Effector memory CD8-positive, alpha-beta T cell (primary cell): Measurements from ENCODE around the gene RAB30.
A peak's percentile ranks its signal among the peaks of the same experiment; 100 is the strongest.

Experiments used
- ATAC-seq: fragments of 150-1000 bp; cut with Tn5 transposase; replicated peaks from 2 replicates; pipeline ENCODE4 v1.10.0; 2021; ENCODE audit warnings: mild to moderate bottlenecking, moderate library complexity
- DNase-seq, 3 experiments: peaks; one replicate each; pipeline ENCODE4 v3.0.0; 2021
- H3K27ac Mint-ChIP-seq, 2 donors: one replicate each; pipeline ENCODE4 v1.8.0; 2022; ENCODE audit warnings: mild to moderate bottlenecking in 2 of 2, mixed read lengths in 2 of 2, moderate library complexity in 2 of 2
- H3K27me3 Mint-ChIP-seq, 2 donors: one replicate each; pipeline ENCODE4 v1.8.0; 2022; ENCODE audit warnings: mixed read lengths in 2 of 2
- H3K36me3 Mint-ChIP-seq: one replicate; pipeline ENCODE4 v1.8.0; 2022; ENCODE audit warnings: mild to moderate bottlenecking, moderate library complexity, mixed read lengths; ENCODE audit not compliant: insufficient read depth
- H3K4me1 Mint-ChIP-seq, 2 donors: one replicate each; pipeline ENCODE4 v1.8.0; 2022; ENCODE audit warnings: low read depth in 2 of 2, mixed read lengths in 2 of 2
- H3K4me3 Mint-ChIP-seq, 2 donors: one replicate each; pipeline ENCODE4 v1.8.0; 2022; ENCODE audit warnings: mild to moderate bottlenecking in 2 of 2, mixed read lengths in 2 of 2, moderate library complexity in 2 of 2
- H3K9me3 Mint-ChIP-seq, 2 donors: one replicate each; pipeline ENCODE4 v1.8.0; 2022; ENCODE audit warnings: mixed read lengths in 2 of 2

Gene RAB30

DNA sequence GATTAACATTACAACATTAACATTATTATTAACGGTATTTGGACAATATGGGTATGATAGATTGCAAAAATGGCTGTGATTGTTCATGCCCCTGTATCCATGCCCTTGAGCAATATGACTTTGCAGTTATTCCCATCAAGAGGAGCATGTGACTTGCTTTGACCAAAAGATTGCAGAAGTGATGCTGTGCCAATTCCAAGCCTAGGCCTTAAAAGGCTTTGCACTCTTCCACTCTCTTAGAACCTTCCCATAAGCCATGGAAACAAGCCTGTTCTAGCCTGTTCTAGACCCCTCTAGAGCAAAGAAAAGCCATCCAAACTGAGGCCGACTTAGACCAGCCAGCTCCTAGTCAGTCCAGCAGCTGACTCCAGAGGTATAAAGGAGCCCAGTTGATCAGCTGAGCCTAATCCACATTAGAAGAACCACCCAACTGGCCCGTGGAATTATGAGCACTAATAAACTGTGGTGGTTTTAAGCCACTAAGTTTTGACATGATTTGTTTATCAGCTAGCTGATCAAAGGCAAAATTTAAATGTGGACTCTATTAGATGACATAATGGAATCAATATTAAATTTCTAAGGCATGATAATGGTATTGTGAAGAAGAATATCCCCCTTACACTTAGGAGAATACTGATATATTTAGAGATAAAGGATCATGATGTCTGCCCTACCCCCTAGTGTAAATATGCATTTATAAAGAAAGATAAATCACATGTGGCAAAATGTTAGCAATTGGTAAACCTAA lies 28.6 kb downstream of the RAB30 start:
- DNase-seq: no peak
- no peaks in the 10 kb centered on the region for H3K9me3 Mint-ChIP-seq
- H3K27ac Mint-ChIP-seq: no peak overlapping the region
- no peak for ATAC-seq
- H3K4me3 Mint-ChIP-seq: no peak overlapping the region
- H3K27me3 Mint-ChIP-seq: no peaks in the 10 kb centered on the region
- peaks cover 3% of the 10 kb centered on the region for H3K36me3 Mint-ChIP-seq
- H3K4me1 Mint-ChIP-seq: peaks cover 13 to 24% of the 10 kb centered on the region in 2 donors

DNA sequence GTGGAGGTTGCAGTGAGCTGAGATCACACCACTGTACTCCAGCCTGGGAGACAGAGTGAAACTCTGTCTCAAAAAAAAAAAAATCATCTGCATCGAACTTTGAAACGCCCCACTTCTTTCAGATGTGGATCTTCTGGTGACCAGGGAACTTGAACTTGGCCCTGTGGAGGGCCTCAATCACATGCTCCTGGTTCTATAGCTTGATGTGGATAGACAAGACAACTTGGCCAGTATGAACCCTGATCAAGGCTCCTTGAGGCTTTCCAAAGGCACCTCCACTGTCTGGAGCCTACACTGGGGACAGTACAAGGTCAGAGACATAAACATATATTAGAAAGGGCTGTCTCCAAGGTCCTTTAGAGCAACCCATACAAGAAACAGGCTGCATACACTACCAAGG lies 30.6 kb downstream of the RAB30 start:
- ATAC-seq: no peak
- Mint-ChIP-seq H3K36me3 (no peaks in the 10 kb centered on the region), H3K27ac (peak overlapping the region in 1 of 2 donors; percentile 20), H3K9me3 (no peaks in the 10 kb centered on the region), H3K27me3 (no peaks in the 10 kb centered on the region), H3K4me3 (no peak overlapping the region), H3K4me1 (peaks cover 15 to 25% of the 10 kb centered on the region in 2 donors)
- DNase-seq: no peak

DNA sequence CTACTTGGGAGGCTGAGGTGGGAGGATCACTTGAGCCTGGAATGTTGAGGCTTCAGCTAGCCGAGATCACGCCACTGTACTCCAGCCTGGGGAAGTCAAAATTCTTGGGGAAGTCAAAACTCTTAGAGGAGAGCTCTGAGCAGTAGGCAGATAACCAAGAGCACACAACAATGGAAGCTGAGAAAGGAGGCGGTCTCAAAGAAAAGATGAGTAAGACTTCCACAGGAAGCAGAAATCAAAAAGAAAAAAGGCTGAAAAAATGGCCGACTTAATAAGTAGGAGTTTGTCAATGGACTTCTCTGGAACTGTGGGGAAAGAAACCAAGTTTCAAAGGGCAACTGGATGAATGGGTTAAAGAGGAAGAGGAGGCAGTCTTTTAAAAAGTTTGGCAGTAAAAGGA lies 32.1 kb downstream of the RAB30 start:
- Mint-ChIP-seq H3K9me3 (no peaks in the 10 kb centered on the region), H3K27ac (no peak overlapping the region), H3K4me3 (no peak overlapping the region)

DNA sequence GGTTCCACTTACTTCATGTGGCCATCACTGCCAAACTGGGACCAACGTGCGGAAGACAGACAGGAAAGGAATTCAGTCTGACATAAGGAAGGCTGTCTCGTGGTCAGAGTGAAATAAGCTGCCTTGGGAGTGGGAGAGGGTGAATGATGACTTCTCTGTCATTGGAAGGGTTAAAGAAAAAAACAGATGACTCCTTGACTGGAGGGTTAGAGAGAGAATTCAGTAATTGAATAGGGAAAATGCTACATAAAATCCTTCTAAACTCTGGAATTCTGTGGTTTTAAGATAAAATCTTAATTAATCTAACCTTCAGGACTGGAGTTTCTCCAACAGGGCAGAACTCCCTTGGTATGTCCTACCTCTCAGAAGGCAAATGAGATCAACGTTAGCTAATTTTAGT lies 33.8 kb downstream of the RAB30 start:
- H3K27ac Mint-ChIP-seq: no peak overlapping the region
- DNase-seq: no peak
- no peak overlapping the region for H3K4me3 Mint-ChIP-seq
- H3K27me3 Mint-ChIP-seq: no peaks in the 10 kb centered on the region
- H3K9me3 Mint-ChIP-seq: no peaks in the 10 kb centered on the region
- H3K4me1 Mint-ChIP-seq: peaks cover 9 to 10% of the 10 kb centered on the region in 2 donors
- no peak for ATAC-seq
- H3K36me3 Mint-ChIP-seq: no peaks in the 10 kb centered on the region

More for the DNA sequence above, 32.1 kb downstream of the RAB30 start:
- Mint-ChIP-seq H3K4me1 (peaks cover 12 to 13% of the 10 kb centered on the region in 2 donors), H3K27me3 (no peaks in the 10 kb centered on the region), H3K36me3 (no peaks in the 10 kb centered on the region)
- ATAC-seq (no peak), DNase-seq (no peak)

DNA sequence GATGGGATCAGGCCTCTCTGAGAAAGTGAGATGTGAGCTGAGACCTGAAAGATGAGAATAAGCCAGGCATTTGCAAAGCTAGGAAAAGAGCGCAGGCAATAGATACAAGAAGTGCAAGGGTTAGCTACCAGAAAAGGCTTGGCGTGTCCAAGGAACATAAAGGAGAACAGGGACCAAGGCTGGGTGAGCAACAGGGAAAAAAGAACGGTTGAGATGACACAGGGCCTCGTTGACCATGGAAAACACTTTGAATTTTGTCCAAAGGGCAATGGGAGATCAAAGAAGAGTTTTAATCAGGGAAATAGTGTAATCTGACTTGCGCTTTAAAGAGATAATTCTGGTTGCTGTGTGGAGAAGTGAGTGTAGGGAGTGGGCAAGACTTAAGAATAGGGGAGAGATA lies 35.0 kb downstream of the RAB30 start:
- Mint-ChIP-seq H3K4me1 (peaks cover 9 to 10% of the 10 kb centered on the region in 2 donors), H3K27me3 (no peaks in the 10 kb centered on the region), H3K27ac (no peak overlapping the region), H3K9me3 (no peaks in the 10 kb centered on the region), H3K36me3 (no peaks in the 10 kb centered on the region), H3K4me3 (no peak overlapping the region)
- DNase-seq (no peak), ATAC-seq (no peak)

DNA sequence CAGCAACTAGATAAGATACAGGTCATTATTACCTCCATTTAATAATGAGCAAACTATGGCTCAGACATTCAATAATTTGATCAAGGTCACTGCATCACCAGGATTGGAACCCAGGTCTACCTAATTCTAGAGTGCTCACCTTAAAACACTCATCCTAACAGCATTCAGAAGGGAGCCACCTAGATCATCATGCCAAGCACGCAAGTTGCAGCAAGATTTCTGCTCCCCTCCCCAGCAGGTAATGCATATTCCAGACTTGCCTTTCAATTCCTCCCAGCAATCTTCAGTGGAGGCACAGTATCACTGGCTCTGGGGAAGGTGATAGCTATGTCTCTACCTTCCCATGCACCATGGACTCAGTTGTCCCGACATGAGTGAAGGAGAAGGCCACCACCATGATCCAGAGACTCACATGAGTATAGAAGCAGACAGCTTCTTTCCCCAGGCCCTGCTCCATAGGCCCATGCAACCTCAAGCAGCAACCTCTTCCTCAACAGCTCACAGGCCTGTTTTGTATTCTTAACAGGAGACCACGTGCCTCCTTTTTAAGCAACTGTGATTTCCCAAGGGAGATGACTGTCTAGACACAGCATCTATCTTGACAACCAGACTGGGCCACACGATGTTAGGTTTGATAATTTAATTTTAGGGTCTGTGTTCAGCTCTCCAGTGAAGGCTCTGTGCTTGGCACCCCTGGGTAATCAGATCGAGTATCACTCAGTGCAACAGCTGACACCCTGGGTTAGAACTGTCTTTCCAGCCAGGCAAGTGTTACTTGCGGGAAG lies 36.4 kb downstream of the RAB30 start:
- DNase-seq (no peak), ATAC-seq (peak; percentile 17)
- H3K4me1 Mint-ChIP-seq: peaks cover 9 to 10% of the 10 kb centered on the region in 2 donors
- H3K9me3 Mint-ChIP-seq: no peaks in the 10 kb centered on the region
- no peaks in the 10 kb centered on the region for H3K36me3 Mint-ChIP-seq
- H3K4me3 Mint-ChIP-seq: no peak overlapping the region
- H3K27me3 Mint-ChIP-seq: no peaks in the 10 kb centered on the region
- H3K27ac Mint-ChIP-seq: peak overlapping the region in 1 of 2 donors; percentile 72

DNA sequence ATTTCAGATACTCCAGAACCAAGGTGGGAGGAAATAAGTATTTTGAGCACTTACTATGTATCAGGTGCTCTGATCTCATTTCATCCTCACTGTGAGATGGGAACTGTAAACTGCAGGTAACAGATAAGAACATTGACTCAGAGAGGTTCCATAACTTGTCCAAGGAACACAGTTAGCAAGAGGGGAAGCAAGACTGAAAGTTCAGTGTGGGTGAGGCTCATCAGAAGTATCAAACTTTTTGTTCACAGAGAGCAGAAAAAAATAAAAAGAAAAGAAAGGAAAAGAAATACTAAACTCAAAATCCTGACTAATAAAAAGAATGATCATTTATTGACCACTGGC lies 37.1 kb downstream of the RAB30 start:
- Mint-ChIP-seq H3K4me3 (no peak overlapping the region), H3K9me3 (no peaks in the 10 kb centered on the region), H3K36me3 (no peaks in the 10 kb centered on the region), H3K27me3 (no peaks in the 10 kb centered on the region), H3K27ac (peak overlapping the region in 1 of 2 donors; percentile 72), H3K4me1 (peaks cover 7 to 9% of the 10 kb centered on the region in 2 donors)
- no peak for DNase-seq
- no peak for ATAC-seq

DNA sequence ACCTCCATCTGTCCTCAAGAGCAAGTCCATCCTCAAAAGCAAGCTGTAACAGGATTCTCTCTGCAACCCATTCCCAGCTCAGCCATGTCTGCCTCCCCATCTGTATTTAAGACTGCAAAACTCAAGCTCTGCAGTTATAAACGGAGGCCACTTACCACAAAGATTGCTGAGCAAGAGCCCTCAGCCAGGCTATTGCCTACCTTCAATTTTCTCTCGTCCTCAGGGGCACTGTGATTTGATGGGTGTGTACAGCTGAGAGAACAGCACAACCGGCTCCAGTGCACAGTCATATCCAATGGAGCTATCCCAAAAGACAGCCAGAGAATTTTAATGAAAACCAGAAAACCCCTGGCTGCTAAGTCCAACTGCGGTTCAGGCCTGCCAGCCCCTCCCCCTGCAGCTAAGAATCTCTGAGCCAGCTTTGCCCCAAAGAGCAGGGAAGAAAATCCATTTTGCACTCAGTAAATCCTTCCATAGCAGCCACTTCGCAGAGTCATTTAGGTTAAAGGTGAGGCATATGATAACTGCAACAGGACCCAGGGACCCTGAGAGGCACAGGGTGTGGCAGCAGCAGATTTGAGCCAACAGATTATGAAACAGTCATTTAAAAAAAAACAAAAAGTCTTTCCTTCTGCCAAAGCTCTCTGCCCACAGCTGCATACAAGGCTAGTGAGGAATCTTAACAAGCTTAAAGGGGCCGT lies 37.6 kb downstream of the RAB30 start:
- ATAC-seq (no peak), DNase-seq (no peak)
- Mint-ChIP-seq H3K4me3 (no peak overlapping the region), H3K27ac (peak overlapping the region in 1 of 2 donors; percentile 72), H3K9me3 (no peaks in the 10 kb centered on the region), H3K36me3 (no peaks in the 10 kb centered on the region), H3K4me1 (peaks cover 5 to 8% of the 10 kb centered on the region in 2 donors), H3K27me3 (no peaks in the 10 kb centered on the region)

DNA sequence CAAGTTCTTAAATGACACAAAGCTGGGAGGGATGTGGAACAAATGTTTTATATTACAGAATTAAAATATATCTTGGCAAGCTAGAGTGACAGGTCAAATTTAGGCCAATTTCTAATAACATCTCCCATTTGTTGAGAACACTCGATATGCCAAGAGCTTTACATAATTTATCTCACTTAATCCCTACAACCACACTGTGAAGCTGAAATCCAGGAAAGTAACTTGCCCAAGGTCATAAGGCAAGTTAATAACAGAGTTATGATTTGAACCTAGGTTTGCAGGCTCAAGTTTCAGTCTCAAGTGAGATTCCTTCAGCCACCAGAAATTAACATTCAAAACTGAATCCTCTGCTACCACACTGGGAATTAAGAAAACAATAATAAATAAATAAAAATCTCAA lies 38.3 kb downstream of the RAB30 start:
- Mint-ChIP-seq H3K4me3 (no peak overlapping the region), H3K4me1 (peaks cover 5 to 8% of the 10 kb centered on the region in 2 donors), H3K27me3 (no peaks in the 10 kb centered on the region), H3K9me3 (no peaks in the 10 kb centered on the region), H3K36me3 (peaks cover 5% of the 10 kb centered on the region), H3K27ac (peak overlapping the region in 1 of 2 donors; percentile 72)
- ATAC-seq: no peak
- no peak for DNase-seq

DNA sequence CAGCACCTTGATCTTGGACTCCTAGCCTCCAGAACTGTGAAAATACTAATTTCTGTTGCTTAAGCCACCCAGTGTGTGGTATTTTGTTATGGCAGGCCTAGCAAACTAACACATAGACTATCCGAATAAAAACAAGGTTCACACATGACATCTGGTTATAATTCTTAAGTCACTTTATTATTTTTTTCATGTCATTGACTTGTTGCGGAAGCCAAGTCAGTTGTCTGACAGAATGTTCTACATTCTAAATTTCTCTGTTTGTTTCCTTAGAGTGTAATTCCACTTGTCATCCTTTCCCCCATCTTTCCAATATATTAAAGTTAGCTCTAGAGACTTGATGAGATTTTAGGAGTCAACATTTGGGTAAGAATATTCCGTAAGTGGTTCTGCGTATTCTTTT lies 40.6 kb downstream of the RAB30 start:
- DNase-seq (no peak), ATAC-seq (no peak)
- Mint-ChIP-seq H3K36me3 (peaks cover 8% of the 10 kb centered on the region), H3K27me3 (no peaks in the 10 kb centered on the region), H3K4me1 (peaks cover 0 to 6% of the 10 kb centered on the region in 2 donors), H3K27ac (no peak overlapping the region), H3K4me3 (no peak overlapping the region), H3K9me3 (no peaks in the 10 kb centered on the region)

DNA sequence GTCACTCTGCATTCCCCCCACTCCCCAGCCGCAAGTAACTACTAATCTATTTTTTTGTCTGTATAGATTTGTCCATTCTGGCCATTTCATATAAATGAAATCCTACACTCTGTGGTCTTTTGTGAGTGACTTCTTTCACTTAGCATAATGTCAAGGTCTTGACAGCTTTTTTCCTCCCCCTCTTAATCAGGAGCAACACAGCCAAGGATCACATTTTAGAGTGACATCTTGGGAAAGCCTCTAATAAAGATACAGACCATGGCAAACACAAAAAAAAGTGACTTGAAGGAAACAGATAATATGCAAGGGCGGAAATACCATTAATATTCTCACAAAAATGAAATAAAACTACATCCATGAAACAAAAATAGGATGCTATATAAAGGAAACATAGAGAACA lies 43.9 kb downstream of the RAB30 start:
- peaks cover 8% of the 10 kb centered on the region for H3K36me3 Mint-ChIP-seq
- no peaks in the 10 kb centered on the region for H3K9me3 Mint-ChIP-seq
- peaks cover 0 to 5% of the 10 kb centered on the region in 2 donors for H3K4me1 Mint-ChIP-seq
- H3K27me3 Mint-ChIP-seq: no peaks in the 10 kb centered on the region
- H3K4me3 Mint-ChIP-seq: no peak overlapping the region
- no peak overlapping the region for H3K27ac Mint-ChIP-seq
- DNase-seq (no peak), ATAC-seq (no peak)

DNA sequence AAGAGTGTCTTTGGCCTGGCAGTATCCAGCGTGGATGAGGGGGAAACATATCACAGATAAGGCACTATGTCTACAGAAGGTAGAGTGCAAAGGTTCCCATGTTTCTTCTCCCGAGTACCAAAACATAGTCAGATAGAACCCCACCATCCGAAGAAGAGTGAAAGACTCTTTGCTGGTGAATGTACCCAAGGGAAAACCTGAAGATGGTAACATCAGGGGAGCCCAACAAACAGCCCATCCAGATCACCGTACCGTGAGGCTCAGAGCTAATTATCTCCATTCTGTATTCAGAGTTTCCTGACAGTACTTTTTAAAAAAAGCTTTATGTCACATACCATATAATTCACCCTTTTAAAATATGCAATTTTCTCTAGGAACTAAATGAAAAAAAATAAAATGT lies 44.4 kb downstream of the RAB30 start:
- no peak for ATAC-seq
- H3K4me3 Mint-ChIP-seq: no peak overlapping the region
- no peaks in the 10 kb centered on the region for H3K9me3 Mint-ChIP-seq
- H3K27ac Mint-ChIP-seq: no peak overlapping the region
- H3K36me3 Mint-ChIP-seq: peaks cover 8% of the 10 kb centered on the region
- H3K4me1 Mint-ChIP-seq: peaks cover 0 to 5% of the 10 kb centered on the region in 2 donors
- DNase-seq: no peak
- no peaks in the 10 kb centered on the region for H3K27me3 Mint-ChIP-seq

DNA sequence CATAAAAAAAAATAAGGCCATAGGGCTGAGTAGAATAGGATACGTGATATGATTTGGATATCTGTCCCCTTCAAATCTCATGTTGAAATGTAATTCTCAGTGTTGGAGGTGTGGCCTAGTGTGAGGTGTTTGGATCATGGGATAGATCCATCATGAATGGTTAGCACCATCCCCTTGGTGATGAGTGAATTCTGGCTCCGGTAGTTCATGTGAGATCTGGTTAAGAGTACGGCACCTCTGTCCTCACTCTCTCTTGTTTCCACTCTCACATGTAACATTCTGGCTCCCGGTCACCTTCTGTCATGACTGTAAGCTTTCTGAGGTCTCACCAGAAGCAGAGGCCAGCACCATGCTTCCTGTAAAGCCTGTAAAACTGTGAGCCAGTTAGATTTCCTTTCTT lies 45.5 kb downstream of the RAB30 start:
- no peak overlapping the region for H3K4me3 Mint-ChIP-seq
- DNase-seq (no peak), ATAC-seq (no peak)
- H3K27me3 Mint-ChIP-seq: no peaks in the 10 kb centered on the region
- H3K36me3 Mint-ChIP-seq: peaks cover 8% of the 10 kb centered on the region
- H3K4me1 Mint-ChIP-seq: peaks cover 0 to 5% of the 10 kb centered on the region in 2 donors
- H3K27ac Mint-ChIP-seq: no peak overlapping the region
- H3K9me3 Mint-ChIP-seq: no peaks in the 10 kb centered on the region
